Choroid plexus epithelial cell (primary cell): ENCODE results near the gene EGFR.

Experiments
- DNase-seq: peaks from one replicate; pipeline ENCODE4 v3.0.0-alpha.2; 2010; ENCODE audit warnings: low read depth
- H3K4me3 ChIP-seq: 2 replicates; pipeline ENCODE4 v1.5.1; 2011; ENCODE audit warnings: low read depth, mild to moderate bottlenecking, control low read depth, low read length, moderate library complexity
- CTCF ChIP-seq: conservative IDR thresholded peaks from 2 replicates; pipeline ENCODE4 v1.5.1; 2011; ENCODE audit warnings: low read depth, mild to moderate bottlenecking, control low read depth, inconsistent platforms, low read length, moderate library complexity

The EGFR gene

GRCh38 chr7:55077561-55078410, 59.0 kb downstream of the EGFR start:
- H3K4me3 ChIP-seq: no peak overlapping the region
- DNase-seq: no peak
- no peak for TF ChIP-seq CTCF

DNA sequence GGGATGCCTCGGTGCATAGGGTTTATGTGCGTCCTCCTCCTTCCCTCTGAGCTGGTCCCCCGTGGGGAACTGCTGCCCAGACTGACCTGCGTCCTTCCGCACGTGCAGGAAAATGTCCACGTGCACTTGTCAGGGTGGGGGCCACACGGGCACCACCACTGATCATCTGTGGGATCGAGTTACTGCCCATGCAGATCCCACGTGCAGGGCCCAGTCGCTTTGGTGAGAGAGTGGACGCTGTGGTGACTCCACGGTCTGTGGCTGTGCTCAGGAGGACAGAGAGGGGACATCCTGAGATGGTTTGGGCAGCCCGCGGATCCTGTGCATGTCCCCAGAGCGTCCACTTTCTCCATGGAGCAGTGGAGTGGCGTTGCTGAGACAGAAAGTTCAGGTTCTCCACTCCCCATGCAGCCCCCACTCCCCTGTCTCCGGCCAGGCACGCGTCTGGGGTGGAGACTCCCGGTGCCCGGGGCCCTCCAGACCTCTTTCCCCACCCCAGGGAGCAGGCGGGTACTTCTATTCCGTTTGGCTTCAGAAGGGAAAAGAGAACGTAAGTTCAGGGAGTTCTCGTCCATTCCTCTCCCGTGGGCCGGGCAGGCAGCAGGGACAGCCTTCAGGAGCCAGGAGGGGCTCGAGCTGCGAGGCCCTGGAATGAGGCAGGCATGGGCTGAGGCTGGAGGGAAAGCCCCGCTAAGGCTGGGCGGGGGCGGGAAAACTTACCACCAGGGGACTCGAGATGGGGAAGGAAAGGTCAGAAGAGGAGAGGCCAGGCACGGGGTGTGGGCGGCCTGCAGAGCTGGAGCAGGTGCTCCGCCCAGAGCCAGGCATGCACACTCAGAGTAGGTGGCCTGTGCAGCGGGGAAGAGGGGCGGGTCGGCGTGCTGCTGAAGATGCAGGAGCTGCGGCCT, 59.9 kb downstream of the EGFR start:
- no peak overlapping the region for H3K4me3 ChIP-seq
- no peak for DNase-seq
- no peak for TF ChIP-seq CTCF

- no peak for DNase-seq
- TF ChIP-seq CTCF: no peak
- no peak overlapping the region for H3K4me3 ChIP-seq
Observed at GRCh38 chr7:55080000-55080623, 61.3 kb downstream of the EGFR start.

GRCh38 chr7:55081068-55081467, 62.3 kb downstream of the EGFR start:
- no peak for TF ChIP-seq CTCF
- H3K4me3 ChIP-seq: no peak overlapping the region
- no peak for DNase-seq

GRCh38 chr7:55081472-55082227, 62.8 kb downstream of the EGFR start:
- no peak for DNase-seq
- no peak overlapping the region for H3K4me3 ChIP-seq
- TF ChIP-seq CTCF: no peak

DNA sequence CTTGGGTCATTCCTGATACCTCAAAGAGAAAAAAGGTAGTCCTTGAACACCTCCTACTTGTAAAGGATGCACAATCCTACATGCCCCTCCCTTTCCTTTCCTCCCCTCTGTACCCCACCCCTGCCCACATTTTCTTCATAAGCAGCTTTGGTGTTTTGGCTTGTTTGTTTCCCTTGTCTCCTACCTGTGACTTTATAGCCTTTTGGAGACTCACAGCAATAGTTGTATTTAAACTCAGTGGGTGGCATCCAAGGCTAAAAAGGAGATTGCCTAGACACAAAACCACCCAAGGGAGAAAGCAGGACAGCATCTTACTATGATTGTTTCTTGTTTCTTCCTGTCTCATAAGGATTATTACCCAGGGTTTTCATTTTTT, 63.4 kb downstream of the EGFR start:
- TF ChIP-seq CTCF: no peak
- no peak overlapping the region for H3K4me3 ChIP-seq
- no peak for DNase-seq
